Body of pancreas (tissue), 4 donors: ENCODE data around the gene BANP.

ENCODE experiments used
- CTCF ChIP-seq, 7 experiments: fragments of 450-650 bp in 4 of 7; fragments of 200-600 bp in 3 of 7; sonication (generic) in 3 of 7; IDR thresholded peaks; one replicate each; pipeline ENCODE4 v1.5.1; 2016 to 2019; ENCODE audit warnings: antibody characterized with exemption in 7 of 7
- POLR2A ChIP-seq, 3 donors: fragments of 450-650 bp; IDR thresholded peaks; one replicate each; pipeline ENCODE4 v1.6.1; 2016; ENCODE audit warnings: antibody characterized with exemption in 3 of 3, mild to moderate bottlenecking in 2 of 3

GRCh38 chr16:87966685-87967185 is 15.5 kb downstream of the BANP start:
- TF ChIP-seq CTCF (IDR thresholded peaks at IDR 0.05), result no peak
- TF ChIP-seq POLR2A (IDR thresholded peaks at IDR 0.05), result no peak
